ENCODE measurements around the gene KCNH1. TPM values are rescaled to one million over a fixed set of nuclear protein-coding genes. Genes with fewer than 3 reads are reported as not detected.

KCNH1 gene
- total and polyA plus RNA-seq, 10 of the 15 experiments (the other 5 are each of a cell fraction or from before 2014, with no cell fraction given) = 0.02 to 0.04 (median 0.04) TPM; not detected in 7

GRCh38 chr1:210681158-210681557 lies 452.8 kb downstream of the KCNH1 start:
- intact Hi-C loops (cut with micrococcal nuclease; ENCODE audit: unreplicated experiment) = loop anchor here (10.0 kb wide), 1 partner anchor 276 kb away; no protein-coding TSS in a partner anchor
- no peak overlapping the region for H3K9ac ChIP-seq (ENCODE audit: control insufficient read depth, insufficient read depth, low read length)
- no peaks in the 10 kb centered on the region for H3K79me2 ChIP-seq (ENCODE audit: control insufficient read depth, insufficient read depth, low read length)
- H3K36me3 ChIP-seq (ENCODE audit: control insufficient read depth in 2 of 2, insufficient read depth in 2 of 2, low read length in 1 of 2) = no peaks in the 10 kb centered on the region
- FAIRE-seq (no peak), DNase-seq (ENCODE audit: low read depth, low spot score) (no peak), ATAC-seq (no peak)
- peaks cover 19% of the 10 kb centered on the region for H3K4me1 ChIP-seq (ENCODE audit: control insufficient read depth, insufficient read depth, low read length)
- BruUV-seq (replicated peaks) = no TSS peak
- no peak for TF ChIP-seq POLR2A (IDR thresholded peaks at IDR 0.05; ENCODE audit: low read depth, low read length)
- no peak for TF ChIP-seq TCF3 (IDR thresholded peaks at IDR 0.05; ENCODE audit: borderline replicate concordance, insufficient read depth, low read depth, low read length)
- no peak for TF ChIP-seq CUX1 (IDR thresholded peaks at IDR 0.05; ENCODE audit: insufficient replicate concordance, low read depth, low read length)
- TF ChIP-seq HSF1 (IDR thresholded peaks at IDR 0.05; ENCODE audit: low read depth, low read length) = no peak
- TF ChIP-seq IRF5 (IDR thresholded peaks at IDR 0.05; ENCODE audit: borderline replicate concordance) = no peak
- no peak for TF ChIP-seq ESRRA (IDR thresholded peaks at IDR 0.05; ENCODE audit: low read length)
- no peak for TF ChIP-seq ZSCAN29 (IDR thresholded peaks at IDR 0.05)
- no peak for TF ChIP-seq SKIL (IDR thresholded peaks at IDR 0.05; ENCODE audit: low read depth, poor library complexity, severe bottlenecking)
- TF ChIP-seq RAD51 (IDR thresholded peaks at IDR 0.05) = no peak
- no peak for TF ChIP-seq EED (IDR thresholded peaks at IDR 0.05; ENCODE audit: low read depth)
- no peak for TF ChIP-seq PAX8 (IDR thresholded peaks at IDR 0.05)
- TF ChIP-seq CHD2 (IDR thresholded peaks at IDR 0.05; ENCODE audit: borderline replicate concordance, low read depth, low read length) = no peak
- no peak for TF ChIP-seq USF2 (IDR thresholded peaks at IDR 0.05; ENCODE audit: borderline replicate concordance, low read depth, low read length)
- WGBS (ENCODE audit: insufficient coverage, insufficient replicate concordance, low lambda C conversion rate, missing lambda C conversion rate) = 84% methylated on average over 7 of the region's 7 CpGs
- H3K27ac ChIP-seq (ENCODE audit: control insufficient read depth, insufficient read depth) = no peak overlapping the region
- H2AFZ ChIP-seq (ENCODE audit: control insufficient read depth, low read depth, low read length) = no peak overlapping the region
- CTCF ChIA-PET = no interaction called here
- H3K4me3 ChIP-seq = no peak overlapping the region
- H3K4me2 ChIP-seq (ENCODE audit: control insufficient read depth, insufficient read depth) = no peak overlapping the region
- POLR2A ChIA-PET = interaction anchor here (1.4 kb wide), 1 partner anchor 9 kb away, joined by 3 read pairs; no protein-coding TSS in a partner anchor
- RAD21 ChIA-PET (ENCODE audit: unreplicated experiment) = no interaction called here
- in situ Hi-C loops (cut with MboI) = no loop called here
- H3K9me3 ChIP-seq (replicated peaks; ENCODE audit: control insufficient read depth, insufficient read depth, low read length) = no peaks in the 10 kb centered on the region
- SMC1A ChIA-PET (ENCODE audit: uncharacterized antibody, unreplicated experiment) = interaction anchor here (1.2 kb wide), 1 partner anchor 232 kb away, joined by 3 read pairs; no protein-coding TSS in a partner anchor
- no peaks in the 10 kb centered on the region for H3K27me3 ChIP-seq (replicated peaks in 1 of 2; ENCODE audit: control insufficient read depth in 2 of 2, insufficient read depth in 2 of 2, low read length in 1 of 2)
- no peaks in the 10 kb centered on the region for H4K20me1 ChIP-seq (ENCODE audit: control insufficient read depth, insufficient read depth)

Data from GM12878 (cell line).